Measurements from ENCODE around the gene ATOSB.
A peak's percentile ranks its signal among the peaks of the same experiment; 100 is the strongest.

ATOSB gene

GRCh38 chr9:35136866-35137265 is 21.2 kb upstream of the ATOSB start:
- no peak for DNase-seq
- Mint-ChIP-seq H3K36me3 (ENCODE audit: low read depth) (no peaks in the 10 kb centered on the region), H3K4me3 (no peak overlapping the region), H3K9me3 (peaks cover 11% of the 10 kb centered on the region), H3K27me3 (peaks cover 1% of the 10 kb centered on the region), H3K27ac (no peak overlapping the region), H3K4me1 (no peaks in the 10 kb centered on the region)
- no peak for ATAC-seq

- ATAC-seq (no peak), DNase-seq (no peak)
- Mint-ChIP-seq H3K4me3 (no peak overlapping the region), H3K27me3 (peaks cover 1% of the 10 kb centered on the region), H3K9me3 (peaks cover 13% of the 10 kb centered on the region), H3K36me3 (ENCODE audit: low read depth) (no peaks in the 10 kb centered on the region), H3K4me1 (no peaks in the 10 kb centered on the region), H3K27ac (no peak overlapping the region)
Observed at GRCh38 chr9:35135988-35136387, 20.3 kb upstream of the ATOSB start.

- no peak for DNase-seq
- no peak overlapping the region for H3K4me3 Mint-ChIP-seq
- no peaks in the 10 kb centered on the region for H3K36me3 Mint-ChIP-seq (ENCODE audit: low read depth)
- no peaks in the 10 kb centered on the region for H3K27me3 Mint-ChIP-seq
- peaks cover 13% of the 10 kb centered on the region for H3K9me3 Mint-ChIP-seq
- H3K27ac Mint-ChIP-seq = no peak overlapping the region
- H3K4me1 Mint-ChIP-seq = no peaks in the 10 kb centered on the region
- no peak for ATAC-seq
Observed at GRCh38 chr9:35134920-35135319, 19.3 kb upstream of the ATOSB start.

GRCh38 chr9:35116898-35117551 is 1.4 kb upstream of the ATOSB start:
- ATAC-seq = peak; percentile 68
- peaks cover 47% of the 10 kb centered on the region for H3K4me1 Mint-ChIP-seq

GRCh38 chr9:35116539-35116897 is 856 bp upstream of the ATOSB start:
- Mint-ChIP-seq H3K36me3 (ENCODE audit: low read depth) (no peaks in the 10 kb centered on the region), H3K4me3 (peak overlapping the region; percentile 83), H3K27ac (peak overlapping the region; percentile 70), H3K4me1 (peaks cover 52% of the 10 kb centered on the region), H3K27me3 (no peaks in the 10 kb centered on the region), H3K9me3 (no peaks in the 10 kb centered on the region)
- DNase-seq = no peak
- no peak for ATAC-seq

More at GRCh38 chr9:35116898-35117551, 1.4 kb upstream of the ATOSB start:
- peak; percentile 87 for DNase-seq
- Mint-ChIP-seq H3K4me3 (peak overlapping the region; percentile 83), H3K9me3 (no peaks in the 10 kb centered on the region), H3K36me3 (ENCODE audit: low read depth) (no peaks in the 10 kb centered on the region), H3K27ac (peak overlapping the region; percentile 70), H3K27me3 (no peaks in the 10 kb centered on the region)

GRCh38 chr9:35114840-35115628 is 628 bp downstream of the ATOSB start:
- Mint-ChIP-seq H3K9me3 (no peaks in the 10 kb centered on the region), H3K27ac (peak overlapping the region; percentile 70), H3K27me3 (no peaks in the 10 kb centered on the region), H3K4me1 (peaks cover 65% of the 10 kb centered on the region), H3K36me3 (ENCODE audit: low read depth) (no peaks in the 10 kb centered on the region), H3K4me3 (peak overlapping the region; percentile 83)
- DNase-seq (peak; percentile 41), ATAC-seq (no peak)

- ATAC-seq (peak; percentile 41), DNase-seq (peak; percentile 78)
- no peaks in the 10 kb centered on the region for H3K9me3 Mint-ChIP-seq
- H3K27ac Mint-ChIP-seq = peak overlapping the region; percentile 70
- H3K36me3 Mint-ChIP-seq (ENCODE audit: low read depth) = no peaks in the 10 kb centered on the region
- no peaks in the 10 kb centered on the region for H3K27me3 Mint-ChIP-seq
- peak overlapping the region; percentile 83 for H3K4me3 Mint-ChIP-seq
- H3K4me1 Mint-ChIP-seq = peaks cover 69% of the 10 kb centered on the region
Observed at GRCh38 chr9:35114113-35114839, 1.4 kb downstream of the ATOSB start.

- peak; percentile 17 for DNase-seq
- peak overlapping the region; percentile 72 for H3K4me3 Mint-ChIP-seq
Observed at GRCh38 chr9:35112257-35113020, 3.2 kb downstream of the ATOSB start.

GRCh38 chr9:35111001-35111933 is 4.4 kb downstream of the ATOSB start:
- H3K4me3 Mint-ChIP-seq = peak overlapping the region; percentile 72
- H3K27ac Mint-ChIP-seq = peak overlapping the region; percentile 73
- peak; percentile 81 for ATAC-seq
- peaks cover 59% of the 10 kb centered on the region for H3K4me1 Mint-ChIP-seq
- H3K9me3 Mint-ChIP-seq = no peaks in the 10 kb centered on the region
- no peaks in the 10 kb centered on the region for H3K27me3 Mint-ChIP-seq
- no peaks in the 10 kb centered on the region for H3K36me3 Mint-ChIP-seq (ENCODE audit: low read depth)
- peak; percentile 95 for DNase-seq

More at GRCh38 chr9:35112257-35113020, 3.2 kb downstream of the ATOSB start:
- Mint-ChIP-seq H3K9me3 (no peaks in the 10 kb centered on the region), H3K4me1 (peaks cover 69% of the 10 kb centered on the region), H3K27me3 (no peaks in the 10 kb centered on the region), H3K36me3 (ENCODE audit: low read depth) (no peaks in the 10 kb centered on the region), H3K27ac (peak overlapping the region; percentile 73)
- ATAC-seq = no peak

GRCh38 chr9:35110327-35110761 is 5.3 kb downstream of the ATOSB start:
- DNase-seq (no peak), ATAC-seq (no peak)
- Mint-ChIP-seq H3K27ac (no peak overlapping the region), H3K27me3 (no peaks in the 10 kb centered on the region), H3K36me3 (ENCODE audit: low read depth) (no peaks in the 10 kb centered on the region), H3K4me3 (peak overlapping the region; percentile 72), H3K9me3 (no peaks in the 10 kb centered on the region), H3K4me1 (peaks cover 50% of the 10 kb centered on the region)

- DNase-seq (no peak), ATAC-seq (no peak)
- Mint-ChIP-seq H3K36me3 (ENCODE audit: low read depth) (no peaks in the 10 kb centered on the region), H3K4me1 (peaks cover 38% of the 10 kb centered on the region), H3K4me3 (no peak overlapping the region), H3K27me3 (no peaks in the 10 kb centered on the region), H3K27ac (no peak overlapping the region), H3K9me3 (no peaks in the 10 kb centered on the region)
Observed at GRCh38 chr9:35108946-35109575, 6.6 kb downstream of the ATOSB start.

- H3K4me1 Mint-ChIP-seq = peaks cover 36% of the 10 kb centered on the region
- no peak overlapping the region for H3K27ac Mint-ChIP-seq
- H3K27me3 Mint-ChIP-seq = no peaks in the 10 kb centered on the region
Observed at GRCh38 chr9:35108461-35108860, 7.2 kb downstream of the ATOSB start.

More at GRCh38 chr9:35108461-35108860, 7.2 kb downstream of the ATOSB start:
- Mint-ChIP-seq H3K4me3 (no peak overlapping the region), H3K36me3 (ENCODE audit: low read depth) (no peaks in the 10 kb centered on the region), H3K9me3 (no peaks in the 10 kb centered on the region)
- no peak for DNase-seq
- no peak for ATAC-seq

Data from activated naive CD8-positive, alpha-beta T cell treated with anti-CD3 and anti-CD28 coated beads, Interleukin-2, amount 50 U/mL, for 24 hours (primary cell).